Tongue (tissue), 2 donors: Measurements from ENCODE around the gene ABLIM1. TPM values are rescaled to one million over a fixed set of nuclear protein-coding genes. Genes with fewer than 3 reads are reported as not detected.

Source experiments
- DNase-seq: peaks from one replicate; pipeline ENCODE4 v3.0.0-alpha.2; 2015
- total RNA-seq: library from RNA; depleted of rRNA; stranded (reverse); fragments of >200 nt; gene quantifications from one replicate; pipeline ENCODE4 v1.2.3, GENCODE V29; 2014

The ABLIM1 gene
- total RNA-seq, 1 donor from 2014 or later = 70.6 TPM

GRCh38 chr10:114576132-114576487 lies 82.0 kb downstream of the ABLIM1 start:
- no peak for DNase-seq

- DNase-seq = no peak
These were observed 82.5 kb downstream of the ABLIM1 start for GRCh38 chr10:114575417-114576131.

DNA sequence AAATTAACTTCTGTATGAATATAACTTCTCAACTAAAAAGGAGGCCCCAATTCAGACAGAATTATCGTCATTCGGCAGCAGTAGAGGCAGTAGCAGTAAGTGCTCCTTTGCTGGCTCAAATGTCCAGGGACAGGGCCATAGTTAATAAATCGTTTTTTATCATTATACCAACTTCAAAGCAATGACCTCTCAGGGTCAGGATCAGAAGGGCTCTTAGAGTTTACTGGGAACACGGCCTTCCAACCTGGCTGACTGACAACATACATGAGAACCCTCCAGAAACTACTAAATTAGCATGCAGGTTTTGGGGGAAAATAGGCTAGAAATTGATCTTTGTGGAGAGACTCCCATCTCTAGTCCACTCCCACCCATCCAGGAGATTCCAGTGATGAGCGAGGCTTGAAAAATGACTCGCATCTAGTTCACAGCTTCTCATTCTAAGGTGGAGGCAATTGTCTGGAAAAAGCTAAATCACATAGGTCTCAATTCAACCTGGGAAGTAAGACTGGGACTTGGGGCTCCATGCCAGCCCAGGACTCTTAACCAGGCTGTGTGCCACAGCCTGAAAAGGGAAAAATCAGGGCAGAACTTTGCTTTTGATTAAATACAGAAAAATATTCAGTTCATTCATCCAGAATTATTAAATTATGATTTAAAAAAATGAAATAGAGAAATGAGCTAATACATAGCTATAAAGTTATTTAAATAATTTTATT lies 84.6 kb downstream of the ABLIM1 start:
- DNase-seq = no peak

GRCh38 chr10:114571316-114571999 lies 86.6 kb downstream of the ABLIM1 start:
- DNase-seq = no peak

DNA sequence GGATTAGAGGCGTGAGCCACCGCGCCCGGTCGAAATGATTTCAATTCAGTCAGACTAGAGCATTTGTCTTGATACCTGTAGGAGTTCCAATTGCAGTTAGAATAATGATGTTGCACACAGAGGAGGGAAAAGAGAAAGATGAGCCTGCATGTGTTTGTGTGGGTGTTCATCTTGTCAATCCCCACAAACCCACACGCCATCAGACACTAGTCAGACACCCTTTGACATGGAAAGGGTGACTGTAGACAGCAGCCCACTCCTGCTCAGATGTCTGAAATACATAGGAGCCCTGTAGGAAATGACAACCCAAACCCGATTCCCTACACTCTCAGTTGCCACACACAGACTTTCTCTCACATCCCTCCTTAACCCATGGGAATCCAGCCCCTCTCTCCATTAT lies 92.0 kb downstream of the ABLIM1 start:
- DNase-seq = no peak

DNA sequence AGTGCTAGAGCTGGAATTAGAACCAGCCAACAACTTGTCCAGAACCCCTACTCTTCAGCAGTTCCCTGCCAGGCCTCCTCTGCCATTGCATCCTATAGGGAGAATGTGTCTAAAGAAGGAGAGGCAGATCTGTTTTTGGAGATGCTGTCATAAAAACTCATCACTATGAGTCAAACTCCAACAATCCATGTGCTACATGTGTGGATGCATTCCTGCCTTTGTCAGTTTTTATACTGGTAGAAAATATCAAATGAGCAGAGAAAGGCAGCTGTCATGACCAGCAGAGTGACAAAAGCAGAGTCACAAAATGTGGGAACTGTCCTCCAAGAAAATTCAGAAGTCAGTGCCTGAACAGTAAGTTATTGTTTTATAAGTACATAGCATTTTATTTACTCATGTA lies 93.0 kb downstream of the ABLIM1 start:
- DNase-seq = no peak

GRCh38 chr10:114561008-114561523 lies 97.0 kb downstream of the ABLIM1 start:
- DNase-seq = no peak

- DNase-seq = no peak
These were observed 97.9 kb downstream of the ABLIM1 start for GRCh38 chr10:114560144-114560543.

DNA sequence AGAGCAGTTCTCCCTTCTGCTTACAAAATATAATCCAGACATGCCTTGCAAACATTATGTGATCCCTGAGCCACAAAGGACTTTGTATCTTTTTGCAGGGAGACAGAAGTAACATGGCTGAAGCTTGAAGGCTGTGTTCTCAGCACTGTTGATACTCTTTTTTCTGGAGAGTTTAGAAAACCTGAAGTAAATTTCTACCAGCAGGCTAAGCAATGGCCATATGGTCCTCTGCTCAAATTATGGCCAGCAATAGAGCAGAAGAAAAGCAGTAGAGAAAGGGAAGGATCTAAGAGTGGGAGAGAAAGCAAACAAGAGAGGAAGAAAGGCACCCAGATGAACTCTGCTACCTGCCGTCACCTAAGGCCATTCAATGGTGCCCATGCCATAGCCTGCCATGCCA lies 98.4 kb downstream of the ABLIM1 start:
- no peak for DNase-seq

DNA sequence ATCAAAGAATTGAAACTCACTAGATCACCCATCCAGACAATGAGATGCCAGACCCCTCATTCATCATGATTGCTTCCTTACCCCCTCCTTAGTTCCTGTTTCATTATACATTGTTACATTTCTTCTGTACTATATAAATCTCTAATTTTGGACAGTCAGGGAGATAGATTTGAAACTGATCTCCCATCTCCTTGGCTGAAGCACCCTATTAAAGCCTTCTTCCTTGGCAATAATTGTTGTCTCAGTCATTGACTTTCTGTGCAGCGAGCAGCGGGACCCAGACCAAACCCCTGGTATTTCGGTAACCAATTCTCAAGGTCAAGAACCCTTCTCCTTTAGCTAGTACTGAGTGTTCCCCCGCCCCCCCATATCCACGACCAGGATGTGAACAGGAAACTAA lies 100.2 kb downstream of the ABLIM1 start:
- DNase-seq = no peak

- no peak for DNase-seq
These were observed 101.6 kb downstream of the ABLIM1 start for GRCh38 chr10:114556236-114557122.

GRCh38 chr10:114553436-114553835 lies 104.6 kb downstream of the ABLIM1 start:
- DNase-seq = no peak

DNA sequence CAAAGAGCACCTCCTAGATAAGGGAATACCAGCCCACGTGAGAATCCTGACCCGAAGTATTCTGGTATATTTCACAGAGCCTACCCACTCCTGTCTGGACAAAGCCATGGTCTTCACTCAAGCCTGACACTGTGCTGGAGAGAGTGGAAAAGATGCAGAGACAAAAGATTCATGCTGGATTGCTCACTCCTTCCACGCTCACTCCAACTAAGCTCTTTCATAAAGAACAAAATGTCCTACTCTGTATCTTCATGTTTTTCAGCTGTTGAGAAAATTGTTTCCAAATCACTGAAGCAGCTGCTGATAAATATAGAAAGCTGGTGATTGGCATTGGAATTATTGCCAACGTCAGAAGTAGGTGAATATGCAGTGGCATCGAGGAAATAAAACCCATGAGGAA lies 106.0 kb downstream of the ABLIM1 start:
- DNase-seq = peak; percentile 44

- no peak for DNase-seq
These were observed 106.5 kb downstream of the ABLIM1 start for GRCh38 chr10:114551636-114551972.

DNA sequence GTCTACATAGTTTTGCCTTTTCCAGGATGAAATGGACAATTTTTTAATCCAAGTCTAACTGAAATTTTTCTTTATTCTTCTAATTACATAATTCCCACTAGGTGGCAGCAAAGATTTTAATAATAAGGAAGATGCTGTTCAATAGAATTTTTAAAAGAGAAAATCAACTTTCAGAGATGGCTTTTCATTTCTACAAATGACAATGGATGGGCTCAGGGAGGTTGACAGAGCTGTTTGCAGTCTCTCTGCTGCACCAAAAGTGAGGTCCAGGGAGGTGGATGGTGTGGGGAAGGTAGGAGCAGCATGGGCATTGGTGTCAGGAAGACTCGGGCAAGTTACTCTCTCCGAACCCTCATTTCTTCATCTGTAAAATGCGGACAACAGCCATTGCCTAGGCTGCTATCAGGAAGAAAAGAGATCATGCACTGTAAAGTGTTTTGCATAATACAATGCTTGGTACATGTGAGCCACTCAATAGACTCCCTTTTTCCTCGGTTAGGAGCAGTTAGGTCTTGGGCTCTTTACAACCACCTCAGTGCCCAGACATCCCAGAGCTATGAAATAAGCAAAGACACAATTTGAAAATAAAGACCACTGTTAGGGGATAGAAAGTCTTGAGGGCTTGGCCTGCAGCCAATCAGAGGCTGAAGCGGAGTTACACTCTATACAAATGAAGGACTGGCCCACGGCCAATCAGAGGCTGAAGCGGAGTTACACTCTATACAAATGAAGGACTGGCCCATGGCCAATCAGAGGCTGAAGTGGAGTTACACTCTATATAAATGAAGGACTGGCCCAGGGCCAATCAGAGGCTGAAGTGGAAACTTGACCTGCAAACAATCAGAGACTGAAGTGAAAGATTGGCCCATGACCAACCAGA lies 107.1 kb downstream of the ABLIM1 start:
- DNase-seq = peak; percentile 89

- DNase-seq = peak; percentile 53
These were observed 109.4 kb downstream of the ABLIM1 start for GRCh38 chr10:114548662-114549061.

- no peak for DNase-seq
These were observed 110.6 kb downstream of the ABLIM1 start for GRCh38 chr10:114547514-114547913.

DNA sequence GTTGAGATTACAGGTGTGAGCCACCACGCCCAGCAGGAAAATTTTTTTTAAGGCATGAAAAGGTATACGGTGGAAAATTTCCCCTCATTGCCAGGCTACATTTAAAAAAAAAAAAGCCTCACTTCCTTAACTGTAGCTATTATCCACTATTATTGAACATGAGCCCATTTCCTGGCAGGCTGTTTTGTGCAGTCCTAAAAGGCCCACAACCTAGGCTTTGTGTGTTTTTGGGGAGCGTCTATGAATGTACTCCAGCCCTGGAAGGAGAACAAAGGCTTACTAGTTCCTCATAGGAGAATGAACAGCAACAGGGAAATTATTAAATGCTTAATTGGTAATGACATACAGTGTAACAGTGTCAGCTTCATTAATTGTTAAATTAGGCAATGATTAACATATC lies 111.0 kb downstream of the ABLIM1 start:
- DNase-seq = no peak

- DNase-seq = no peak
These were observed 112.3 kb downstream of the ABLIM1 start for GRCh38 chr10:114545819-114546218.

DNA sequence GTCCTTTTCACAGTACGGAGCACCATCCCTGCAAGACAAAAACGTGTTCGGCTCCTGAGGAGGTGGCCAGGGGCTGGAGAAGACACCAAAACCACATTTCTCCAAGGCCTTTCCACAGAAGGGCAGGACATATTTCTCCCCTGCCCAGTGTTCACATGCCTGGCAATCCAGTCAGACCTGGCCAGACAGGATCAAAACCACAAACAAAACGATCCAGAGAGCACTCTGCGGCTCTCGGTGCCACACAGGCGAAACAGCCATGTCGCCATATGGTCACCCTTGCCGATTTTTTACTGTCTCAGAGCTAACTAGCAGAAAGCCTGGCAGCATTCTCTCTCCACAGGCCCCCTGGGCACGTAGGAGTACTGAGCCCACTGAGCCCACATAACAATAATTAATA lies 113.0 kb downstream of the ABLIM1 start:
- DNase-seq = no peak

GRCh38 chr10:114544045-114544659 lies 113.9 kb downstream of the ABLIM1 start:
- no peak for DNase-seq
